Mesendoderm (in vitro differentiated cells): ENCODE results near the gene GAK.

Experiments used
- DNase-seq: peaks from one replicate; pipeline ENCODE4 v3.0.0; 2013
- H2AK5ac ChIP-seq: 2 replicates; pipeline ENCODE4 v1.6.1; 2013; ENCODE audit warnings: low read length, inconsistent platforms
- H2BK120ac ChIP-seq: 2 replicates; pipeline ENCODE4 v1.6.1; 2013; ENCODE audit warnings: low read depth, mild to moderate bottlenecking, low read length, moderate library complexity, mixed read lengths
- H2BK15ac ChIP-seq: replicated peaks from 2 replicates; pipeline ENCODE4 v1.6.1; 2013; ENCODE audit warnings: low read depth, mild to moderate bottlenecking, moderate library complexity
- H2BK5ac ChIP-seq: 2 replicates; pipeline ENCODE4 v1.6.1; 2013; ENCODE audit warnings: low read length, inconsistent platforms
- H3K18ac ChIP-seq: 2 replicates; pipeline ENCODE4 v1.6.1; 2013; ENCODE audit warnings: mild to moderate bottlenecking, low read length, mixed read lengths
- H3K23ac ChIP-seq: one replicate; pipeline ENCODE4 v1.6.1; 2013; ENCODE audit warnings: low read length
- H3K27ac ChIP-seq: 2 replicates; pipeline ENCODE4 v1.5.1; 2013; ENCODE audit warnings: low read depth, mild to moderate bottlenecking, inconsistent platforms, low read length, moderate library complexity
- H3K27me3 ChIP-seq: 2 replicates; pipeline ENCODE4 v1.6.1; 2013; ENCODE audit warnings: low read length, control low read depth, mild to moderate bottlenecking, inconsistent platforms; ENCODE audit not compliant: insufficient read depth, poor library complexity
- H3K36me3 ChIP-seq: 2 replicates; pipeline ENCODE4 v1.6.1; 2013; ENCODE audit warnings: low read length, inconsistent platforms; ENCODE audit not compliant: control insufficient read depth, insufficient read depth
- H3K4ac ChIP-seq: one replicate; pipeline ENCODE4 v1.6.1; 2013; ENCODE audit warnings: low read depth, mild to moderate bottlenecking, low read length, moderate library complexity
- H3K4me1 ChIP-seq: 2 replicates; pipeline ENCODE4 v1.6.1; 2013; ENCODE audit warnings: low read depth, low read length, inconsistent platforms; ENCODE audit not compliant: control insufficient read depth
- H3K4me2 ChIP-seq: 2 replicates; pipeline ENCODE4 v1.6.1; 2013; ENCODE audit warnings: low read length
- H3K4me3 ChIP-seq: 2 replicates; pipeline ENCODE4 v1.5.1; 2013; ENCODE audit warnings: mild to moderate bottlenecking, low read length
- H3K56ac ChIP-seq: one replicate; pipeline ENCODE4 v1.6.1; 2013; ENCODE audit warnings: low read length
- H3K79me1 ChIP-seq: 2 replicates; pipeline ENCODE4 v1.6.1; 2013; ENCODE audit warnings: low read length, inconsistent platforms
- H3K79me2 ChIP-seq: 2 replicates; pipeline ENCODE4 v1.6.1; 2013; ENCODE audit warnings: mild to moderate bottlenecking, low read length; ENCODE audit not compliant: control insufficient read depth, insufficient read depth
- H3K9ac ChIP-seq: 2 replicates; pipeline ENCODE4 v1.6.1; 2013; ENCODE audit warnings: low read length, inconsistent platforms
- H4K5ac ChIP-seq: one replicate; pipeline ENCODE4 v1.6.1; 2013; ENCODE audit warnings: low read length
- H4K8ac ChIP-seq: one replicate; pipeline ENCODE4 v1.6.1; 2013; ENCODE audit warnings: low read depth, mild to moderate bottlenecking, control low read depth, low read length, moderate library complexity
- WGBS: extraction: QIAGEN DNeasy Blood & Tissue Kit; methylation state at CpG from one replicate; pipeline ENCODE4 v1.1.7; 2013; ENCODE audit warnings: low lambda C conversion rate, missing lambda C conversion rate; ENCODE audit not compliant: insufficient coverage; ENCODE audit errors: extremely low coverage; 5-methylcytosine and 5-hydroxymethylcytosine counted together

Gene GAK

GRCh38 chr4:833731-834367, 98.3 kb downstream of the GAK start:
- Histone ChIP-seq H3K4ac (no peak overlapping the region), H3K9ac (no peak overlapping the region), H3K27ac (no peak overlapping the region), H2BK120ac (no peak overlapping the region), H3K79me2 (no peaks in the 10 kb centered on the region), H2BK15ac (no peak overlapping the region), H3K4me1 (no peaks in the 10 kb centered on the region), H3K4me2 (no peak overlapping the region), H2AK5ac (no peak overlapping the region), H3K4me3 (no peak overlapping the region), H2BK5ac (no peak overlapping the region), H3K18ac (no peak overlapping the region), H3K36me3 (no peaks in the 10 kb centered on the region), H3K23ac (no peak overlapping the region), H3K56ac (no peak overlapping the region), H3K27me3 (no peaks in the 10 kb centered on the region), H3K79me1 (no peaks in the 10 kb centered on the region), H4K5ac (no peak overlapping the region), H4K8ac (no peak overlapping the region)
- no peak for DNase-seq
- WGBS: no CpG with 5 or more reads among the region's 18 CpGs

- H3K9ac ChIP-seq: no peak overlapping the region
- no peak overlapping the region for H3K4me2 ChIP-seq
- H2BK15ac ChIP-seq: no peak overlapping the region
- no peaks in the 10 kb centered on the region for H3K36me3 ChIP-seq
- no peak overlapping the region for H4K8ac ChIP-seq
- no peak overlapping the region for H4K5ac ChIP-seq
- H3K4ac ChIP-seq: no peak overlapping the region
- H3K27me3 ChIP-seq: no peaks in the 10 kb centered on the region
- no peak overlapping the region for H3K4me3 ChIP-seq
- no peak overlapping the region for H3K27ac ChIP-seq
- H3K56ac ChIP-seq: no peak overlapping the region
- no peaks in the 10 kb centered on the region for H3K79me2 ChIP-seq
- no CpG with 5 or more reads among the region's 10 CpGs for WGBS
- no peak overlapping the region for H2BK120ac ChIP-seq
- H3K4me1 ChIP-seq: no peaks in the 10 kb centered on the region
- no peaks in the 10 kb centered on the region for H3K79me1 ChIP-seq
- H2BK5ac ChIP-seq: no peak overlapping the region
- H3K18ac ChIP-seq: no peak overlapping the region
- DNase-seq: no peak
- no peak overlapping the region for H2AK5ac ChIP-seq
- H3K23ac ChIP-seq: no peak overlapping the region
These were observed 99.0 kb downstream of the GAK start for GRCh38 chr4:833156-833555.

DNA sequence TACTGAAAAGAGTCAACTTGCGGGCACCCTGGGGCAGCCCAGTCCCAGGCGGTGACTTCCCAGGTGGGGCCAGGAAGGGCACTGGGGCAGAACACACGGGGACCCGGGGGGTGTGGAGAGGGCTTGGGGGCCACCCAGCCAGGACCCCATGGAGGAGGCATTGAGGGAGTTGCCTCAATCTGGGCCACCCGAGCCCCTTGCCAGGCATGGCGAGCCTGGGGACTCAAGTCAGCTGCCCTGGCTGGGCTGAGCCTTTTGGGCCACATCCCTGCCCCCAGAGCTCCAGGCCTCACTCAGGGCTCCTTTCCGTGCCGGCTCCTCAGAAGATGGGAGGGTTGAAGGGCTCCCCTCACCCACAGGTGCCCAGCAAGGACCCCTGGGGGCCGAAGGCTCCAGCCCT, 99.6 kb downstream of the GAK start:
- Histone ChIP-seq H2BK15ac (no peak overlapping the region), H3K56ac (no peak overlapping the region), H4K5ac (no peak overlapping the region), H3K23ac (no peak overlapping the region), H3K79me2 (no peaks in the 10 kb centered on the region), H3K79me1 (no peaks in the 10 kb centered on the region), H2AK5ac (no peak overlapping the region), H3K27ac (no peak overlapping the region), H3K36me3 (no peaks in the 10 kb centered on the region), H3K4me2 (no peak overlapping the region), H3K9ac (no peak overlapping the region), H3K18ac (no peak overlapping the region), H4K8ac (no peak overlapping the region), H2BK120ac (no peak overlapping the region), H3K4ac (no peak overlapping the region), H3K4me3 (no peak overlapping the region), H3K27me3 (no peaks in the 10 kb centered on the region), H3K4me1 (no peaks in the 10 kb centered on the region), H2BK5ac (no peak overlapping the region)
- no peak for DNase-seq
- no CpG with 5 or more reads among the region's 9 CpGs for WGBS

DNA sequence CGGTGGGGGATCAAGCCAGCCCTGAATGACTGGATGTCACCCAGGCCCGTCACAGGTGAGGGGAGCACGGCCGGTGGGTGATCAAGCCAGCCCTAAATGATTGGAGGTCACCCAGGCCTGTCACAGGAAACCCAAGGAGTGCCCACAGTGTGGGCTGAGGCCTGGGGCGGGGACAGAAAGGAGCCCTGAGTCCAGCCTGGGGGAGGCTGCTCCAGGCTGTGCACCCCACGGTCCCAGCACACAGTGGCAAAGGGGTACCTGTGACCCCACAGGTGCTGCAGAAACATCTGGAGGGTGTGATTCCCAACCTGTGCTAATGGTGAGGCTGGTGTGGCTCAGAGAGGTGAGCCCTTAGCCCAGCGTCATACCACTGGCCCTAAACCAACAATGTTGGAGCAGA, 100.0 kb downstream of the GAK start:
- H4K8ac ChIP-seq: no peak overlapping the region
- H2BK15ac ChIP-seq: no peak overlapping the region

DNA sequence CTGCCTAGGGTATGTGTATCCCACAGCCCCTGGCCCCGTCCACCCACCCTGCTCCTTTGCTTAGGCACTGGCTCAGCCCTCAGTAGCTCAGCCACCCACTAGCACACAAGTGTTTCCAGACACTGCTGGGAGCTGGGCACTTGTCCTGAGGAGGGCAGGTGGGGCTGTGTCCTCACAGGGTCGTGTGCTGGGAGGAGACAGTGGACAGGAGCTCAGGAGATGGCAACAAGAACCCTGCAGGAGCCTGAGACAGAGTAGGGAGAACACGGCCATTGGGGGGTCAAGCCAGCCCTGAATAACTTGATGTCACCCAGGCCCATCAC, 100.7 kb downstream of the GAK start:
- Histone ChIP-seq H3K79me1 (no peaks in the 10 kb centered on the region), H2BK5ac (no peak overlapping the region), H3K4me3 (no peak overlapping the region), H3K9ac (no peak overlapping the region), H2BK15ac (no peak overlapping the region), H3K4ac (no peak overlapping the region), H4K5ac (no peak overlapping the region), H2BK120ac (no peak overlapping the region), H3K36me3 (no peaks in the 10 kb centered on the region), H3K18ac (no peak overlapping the region), H3K79me2 (no peaks in the 10 kb centered on the region), H3K56ac (no peak overlapping the region), H3K23ac (no peak overlapping the region), H3K27ac (no peak overlapping the region), H3K4me1 (no peaks in the 10 kb centered on the region), H3K4me2 (no peak overlapping the region), H3K27me3 (peaks cover 6% of the 10 kb centered on the region), H4K8ac (no peak overlapping the region), H2AK5ac (no peak overlapping the region)
- no CpG with 5 or more reads among the region's 3 CpGs for WGBS
- no peak for DNase-seq

More for the DNA sequence above, 100.0 kb downstream of the GAK start:
- Histone ChIP-seq H3K4me1 (no peaks in the 10 kb centered on the region), H3K9ac (no peak overlapping the region), H3K36me3 (no peaks in the 10 kb centered on the region), H2BK120ac (no peak overlapping the region), H3K79me1 (no peaks in the 10 kb centered on the region), H3K4me2 (no peak overlapping the region), H4K5ac (no peak overlapping the region), H3K27me3 (peaks cover 4% of the 10 kb centered on the region), H3K27ac (no peak overlapping the region), H2BK5ac (no peak overlapping the region), H3K56ac (no peak overlapping the region), H3K79me2 (no peaks in the 10 kb centered on the region), H2AK5ac (no peak overlapping the region), H3K18ac (no peak overlapping the region), H3K4me3 (no peak overlapping the region), H3K23ac (no peak overlapping the region), H3K4ac (no peak overlapping the region)
- no CpG with 5 or more reads among the region's 7 CpGs for WGBS
- no peak for DNase-seq
